Putamen (tissue), 1 donor: ENCODE measurements around the gene HAAO.

Experiments
- DNase-seq: peaks from one replicate; pipeline ENCODE4 v3.0.0-alpha.2; 2016; ENCODE audit warnings: low spot score

HAAO gene

DNA sequence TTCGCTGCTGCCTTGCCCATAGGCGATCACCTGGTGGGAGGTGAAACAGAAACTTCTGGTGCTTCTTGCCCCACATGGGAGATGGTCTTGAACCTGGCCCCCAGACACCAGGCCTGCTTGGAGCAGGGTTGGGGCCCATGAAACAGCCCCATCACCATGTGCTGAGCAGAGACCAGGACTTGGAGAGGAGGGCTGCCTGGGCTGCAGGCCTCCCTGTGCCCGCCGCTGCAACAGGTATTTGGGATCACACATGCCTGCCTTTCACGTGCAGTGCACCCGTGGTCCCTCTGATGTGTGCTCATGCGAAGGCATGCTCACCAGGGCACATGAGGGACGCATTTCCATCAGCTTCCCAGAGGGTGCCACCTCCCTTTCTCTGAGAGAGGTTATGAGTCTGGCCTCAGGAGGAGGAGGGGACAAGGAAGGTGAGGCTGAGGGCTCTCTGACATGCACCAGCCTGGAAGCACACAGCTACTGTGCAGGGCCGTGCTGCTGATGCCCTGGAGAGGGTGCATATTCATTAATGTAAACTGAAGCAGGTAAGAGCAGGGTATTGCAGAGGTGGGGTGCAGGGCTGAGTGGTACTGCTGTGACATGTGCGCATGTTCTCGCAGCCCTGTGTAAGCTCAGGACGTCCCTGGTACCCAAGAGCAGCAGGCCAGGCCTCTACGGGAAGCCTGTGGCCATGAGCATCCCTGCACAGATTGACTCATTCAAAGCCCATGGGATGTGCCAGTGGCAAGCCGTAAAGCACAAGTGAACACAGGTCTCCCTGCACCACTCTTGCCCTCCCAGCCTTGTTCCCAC lies 24.3 kb downstream of the HAAO start:
- no peak for DNase-seq

DNA sequence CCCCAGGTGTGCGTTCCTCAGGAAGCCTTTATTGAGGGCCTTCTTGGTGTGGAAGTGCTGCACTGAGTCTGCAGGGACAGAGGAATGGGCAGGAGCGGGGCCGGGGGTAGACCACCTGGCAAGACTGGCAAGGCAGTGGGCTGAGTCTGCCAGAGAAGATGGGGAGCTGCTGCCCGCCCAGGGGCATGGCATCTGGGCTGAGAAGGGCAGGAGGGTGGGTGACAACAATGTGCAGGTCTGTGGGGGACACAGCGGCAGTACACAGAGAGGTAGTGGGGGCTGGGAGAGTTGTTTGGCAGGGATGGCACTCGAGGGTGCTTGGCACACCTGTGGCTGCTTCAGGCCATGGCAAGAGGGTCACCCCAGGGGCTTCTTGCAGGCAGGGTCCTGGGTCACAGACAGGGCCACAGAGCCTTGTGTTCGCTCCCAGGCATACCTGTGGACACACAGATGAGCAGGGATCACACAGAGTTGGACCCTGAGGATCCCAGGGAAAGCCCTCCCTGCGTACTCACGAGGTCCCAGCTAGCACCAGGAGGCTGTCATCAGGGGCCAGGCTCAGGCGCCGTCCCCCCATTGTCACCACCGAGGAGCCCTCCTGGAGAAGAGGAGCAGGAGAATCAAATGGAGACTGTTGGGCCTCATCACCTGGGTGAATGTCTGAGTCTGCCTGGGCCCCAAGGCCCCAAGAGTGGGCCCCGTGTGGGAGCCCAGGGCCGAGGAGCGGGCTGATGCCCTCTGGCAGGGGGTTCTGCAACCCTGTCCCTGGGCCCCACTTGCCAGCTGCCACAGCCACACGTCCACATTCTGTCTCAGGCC lies 25.1 kb downstream of the HAAO start:
- DNase-seq: no peak

DNA sequence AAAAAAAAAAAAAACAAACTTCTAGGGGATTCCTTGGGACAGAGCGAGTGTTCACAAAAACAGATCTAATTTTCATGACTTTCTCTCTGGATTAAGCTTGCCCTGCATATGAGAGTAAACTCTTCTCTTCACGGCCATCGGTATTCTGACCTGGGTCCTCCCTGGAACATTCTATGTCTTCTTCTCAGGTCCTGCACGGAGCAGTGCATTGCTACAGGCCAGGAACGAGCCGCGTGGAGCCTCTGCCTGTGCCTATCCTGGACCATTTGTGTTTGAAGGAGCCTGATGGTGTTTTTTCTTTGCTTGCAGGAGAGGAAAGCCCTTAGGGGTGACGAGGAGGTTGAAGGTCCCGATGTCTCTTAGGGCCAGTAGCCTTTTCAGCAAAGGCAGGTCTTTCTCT lies 26.7 kb downstream of the HAAO start:
- DNase-seq: no peak

DNA sequence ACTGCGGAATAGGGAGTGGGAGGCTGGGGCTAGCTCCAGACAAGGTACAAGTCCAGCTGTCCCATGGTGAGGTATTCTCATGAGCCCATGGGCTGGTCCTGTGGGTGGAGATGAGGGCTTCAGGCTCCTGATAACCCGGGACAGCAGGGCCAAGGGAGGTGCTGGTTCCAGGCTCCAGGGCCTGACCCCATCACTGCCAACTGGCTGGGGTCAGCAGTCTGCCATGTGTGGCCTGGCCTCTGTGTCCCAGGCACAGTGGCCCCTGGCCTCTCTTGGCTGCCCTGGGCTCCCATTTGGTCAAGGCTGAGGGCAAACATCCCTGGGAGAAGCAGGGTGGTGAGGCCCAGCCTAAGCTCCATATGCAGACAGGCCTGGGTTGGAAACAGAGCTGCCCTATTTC lies 27.5 kb downstream of the HAAO start:
- no peak for DNase-seq

GRCh38 chr2:42764096-42764495 lies 28.3 kb downstream of the HAAO start, which contains the start of gene OXER1:
OXER1 (minus strand) TSS chr2:42764135; CDS start chr2:42764062, 73 bp downstream.
- no peak for DNase-seq

GRCh38 chr2:42762823-42763804 lies 29.3 kb downstream of the HAAO start:
- DNase-seq: no peak

- DNase-seq: no peak
These were observed 30.2 kb downstream of the HAAO start for GRCh38 chr2:42762155-42762554.

DNA sequence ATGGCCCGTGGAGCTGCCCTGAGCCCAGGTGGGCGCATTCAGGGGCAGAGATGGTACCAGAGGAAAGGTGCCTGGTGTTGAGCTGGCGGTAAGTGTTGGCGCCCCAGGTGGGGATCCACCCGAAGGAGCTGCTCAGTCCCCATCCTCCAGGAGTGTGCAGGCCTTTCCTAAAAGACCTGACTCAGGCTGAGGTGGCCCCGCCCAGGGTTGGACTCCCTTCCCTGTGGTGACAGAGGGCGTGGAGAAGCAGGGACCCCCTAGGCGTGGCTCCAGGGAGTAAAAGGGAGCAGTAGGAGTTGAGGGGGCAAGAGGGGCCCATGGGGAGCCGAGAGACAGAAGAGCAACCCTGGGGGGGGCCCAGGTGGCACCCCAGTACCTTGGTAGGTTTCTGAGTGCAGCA lies 30.8 kb downstream of the HAAO start:
- no peak for DNase-seq

DNA sequence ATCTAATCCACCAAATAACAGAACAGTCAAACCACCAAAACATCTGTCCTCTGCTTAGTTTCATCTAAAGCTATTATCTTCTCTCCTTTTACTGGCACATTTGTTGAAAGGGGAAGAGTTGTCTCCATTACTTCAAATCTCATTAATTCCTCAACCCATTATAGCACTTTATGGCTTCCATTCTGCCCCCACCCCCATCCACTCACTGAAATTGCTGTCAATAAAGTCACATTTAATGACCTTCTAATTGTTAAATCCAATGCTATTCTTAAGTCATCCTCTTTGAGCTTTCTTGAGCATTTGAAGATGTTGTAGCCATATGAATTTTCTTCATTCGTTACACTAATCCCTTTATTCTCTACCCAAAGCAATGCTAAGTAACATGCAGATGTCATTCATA lies 33.6 kb downstream of the HAAO start:
- no peak for DNase-seq

GRCh38 chr2:42757981-42758740 lies 34.2 kb downstream of the HAAO start:
- DNase-seq: no peak

DNA sequence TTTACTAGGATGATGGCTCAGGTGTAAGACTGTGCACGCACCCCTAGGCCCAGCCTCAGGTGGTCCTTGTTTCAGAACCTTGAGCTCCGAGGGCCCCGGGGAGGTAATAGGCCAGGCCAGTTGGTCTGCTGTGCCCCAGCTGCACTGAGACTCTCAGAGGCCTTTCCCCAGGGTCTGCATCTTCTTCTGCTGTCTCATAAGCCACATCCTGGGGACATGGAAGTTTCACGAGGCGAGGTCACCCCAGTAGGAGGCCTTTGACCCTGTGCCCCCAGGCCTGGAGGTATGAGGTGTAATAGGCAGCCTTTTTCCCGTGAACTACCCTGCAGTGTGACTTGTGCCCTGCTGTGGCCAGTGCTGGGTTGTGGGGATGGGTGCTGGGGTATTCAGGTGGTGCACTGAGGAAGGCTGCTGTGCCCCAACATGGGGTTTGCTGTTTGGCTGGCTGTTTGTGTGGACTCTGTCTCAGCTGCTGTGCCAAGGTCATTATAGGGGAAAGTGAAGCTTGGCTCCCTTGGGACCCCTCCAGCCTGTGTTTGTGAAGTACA lies 35.3 kb downstream of the HAAO start:
- no peak for DNase-seq

DNA sequence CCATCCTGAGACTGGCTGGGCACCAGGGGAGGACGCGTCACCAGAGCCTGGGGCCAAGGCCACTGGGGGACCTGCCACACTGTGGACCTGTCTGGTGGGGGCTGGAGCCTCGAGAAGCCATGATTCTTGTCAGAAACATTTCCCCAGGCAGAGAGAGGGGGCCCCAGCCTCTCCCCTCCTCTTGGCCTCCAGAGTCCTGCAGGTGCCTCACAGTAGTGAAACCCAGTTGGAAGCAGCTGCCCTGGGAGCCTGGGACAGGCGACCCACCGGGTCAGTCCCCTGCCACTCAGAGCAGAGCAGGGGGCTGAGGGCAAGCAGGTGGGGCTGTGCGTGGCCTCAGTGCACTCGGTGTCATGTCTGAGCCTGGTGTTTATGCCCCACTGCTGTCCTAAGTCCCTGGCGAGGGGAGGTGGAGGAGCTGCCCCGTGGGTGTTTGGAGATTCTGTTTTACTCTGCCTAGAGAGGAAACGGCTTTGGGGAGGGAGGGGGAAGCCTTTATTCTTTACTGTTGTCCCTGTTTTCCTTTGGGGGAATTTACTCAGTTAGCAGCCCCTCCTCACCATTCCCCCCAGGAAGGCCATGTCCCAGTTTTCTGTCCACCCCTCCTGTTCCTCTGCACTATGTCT lies 36.1 kb downstream of the HAAO start:
- DNase-seq: no peak

DNA sequence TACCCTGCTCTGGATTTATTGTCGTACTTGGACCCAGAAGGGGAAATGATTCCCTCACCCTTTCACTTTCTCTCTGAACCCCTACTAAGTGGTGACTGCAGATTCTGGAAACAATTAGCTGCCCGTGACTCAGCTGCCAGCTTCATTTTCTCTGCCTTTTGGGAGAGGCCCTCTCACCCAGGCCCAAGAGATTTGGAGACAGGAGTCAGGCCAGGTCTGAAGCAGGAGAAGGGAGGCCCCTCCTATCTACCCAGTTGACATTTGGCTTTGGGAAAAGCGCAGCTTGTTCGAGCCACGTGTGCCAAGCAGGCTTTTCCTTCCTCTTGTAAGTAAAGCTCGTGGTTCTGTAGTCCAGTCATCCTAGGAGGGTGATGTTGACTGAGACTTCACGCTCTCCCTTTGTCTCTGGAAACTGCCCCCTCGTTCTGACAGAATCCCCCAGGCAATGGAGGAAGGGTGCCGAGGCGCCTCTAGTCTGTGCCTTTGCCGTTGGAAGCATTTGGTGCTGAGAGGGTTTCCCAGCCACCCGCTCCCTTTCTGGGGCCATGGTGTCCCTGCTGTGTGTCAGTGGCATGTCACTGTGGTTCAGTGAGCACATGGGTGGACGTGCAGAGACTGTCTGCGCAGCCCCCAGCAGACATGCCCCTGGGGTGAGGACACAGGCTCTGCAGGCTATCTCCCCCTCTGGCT lies 37.0 kb downstream of the HAAO start:
- no peak for DNase-seq

- DNase-seq: no peak
These were observed 37.6 kb downstream of the HAAO start for GRCh38 chr2:42754776-42755140.

GRCh38 chr2:42754021-42754775 lies 38.2 kb downstream of the HAAO start:
- DNase-seq: no peak

- no peak for DNase-seq
These were observed 39.3 kb downstream of the HAAO start for GRCh38 chr2:42752816-42753813.

DNA sequence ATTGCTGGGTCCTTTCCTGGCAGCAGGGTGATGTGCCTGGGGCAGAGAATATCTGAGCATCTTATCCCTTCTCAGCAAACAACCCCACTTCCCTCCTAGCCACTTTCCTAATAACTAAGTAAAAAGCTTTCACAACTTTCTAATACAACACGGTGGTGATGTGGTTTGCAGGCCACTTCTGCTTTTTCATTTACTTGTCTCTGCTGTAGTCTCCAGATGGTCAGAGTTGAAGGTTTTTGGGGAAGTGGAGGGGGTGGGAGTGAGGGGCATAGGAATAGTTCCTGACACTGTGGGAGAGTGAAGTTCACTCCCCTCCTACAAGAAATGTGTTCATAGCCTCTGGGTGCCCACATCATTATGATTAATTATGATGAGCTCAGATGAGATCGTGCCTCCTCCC lies 40.1 kb downstream of the HAAO start:
- DNase-seq: no peak

DNA sequence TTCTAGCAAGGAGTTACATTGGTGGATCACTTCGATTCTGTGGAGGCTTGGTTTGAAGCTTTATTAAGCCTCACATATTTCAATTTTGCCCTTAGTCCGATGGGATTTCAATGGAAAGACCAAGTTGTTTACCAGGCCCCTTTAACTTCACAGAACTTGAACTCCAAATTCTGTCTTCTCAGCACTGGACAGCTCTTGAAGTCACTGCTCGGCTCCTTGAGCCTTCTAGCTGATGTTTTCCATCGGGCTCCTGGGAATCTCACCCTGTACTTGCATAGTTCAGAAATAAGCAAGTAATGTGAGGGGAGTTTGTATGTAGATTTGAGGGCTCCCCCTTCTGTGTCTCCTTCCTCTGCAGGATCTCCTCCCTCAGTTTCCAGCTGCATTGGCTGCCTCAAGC lies 43.5 kb downstream of the HAAO start:
- no peak for DNase-seq
